Measurements from ENCODE around the gene INTS1. TPM values are rescaled to one million over a fixed set of nuclear protein-coding genes. Genes with fewer than 3 reads are reported as not detected.

INTS1 gene
- total and polyA plus RNA-seq, 2 of the 4 experiments (the other 2 are of a cell fraction) = 9.3 to 40.1 TPM

GRCh38 chr7:1424041-1424440 lies 80.1 kb downstream of the INTS1 start:
- Histone ChIP-seq H2AK5ac (ENCODE audit: low read depth, low read length) (no peak overlapping the region), H4K8ac (ENCODE audit: low read depth in 2 of 2, low read length in 2 of 2) (no peak overlapping the region), H4K20me1 (ENCODE audit: insufficient read depth, low read length) (no peaks in the 10 kb centered on the region), H3K18ac (ENCODE audit: low read depth, low read length) (no peak overlapping the region), H2BK120ac (ENCODE audit: low read depth, low read length) (no peak overlapping the region), H3K23ac (ENCODE audit: low read depth, low read length) (no peak overlapping the region), H4K5ac (ENCODE audit: low read depth, low read length) (no peak overlapping the region), H3K56ac (ENCODE audit: extremely low read depth, insufficient read depth, low read length) (no peak overlapping the region), H2BK5ac (ENCODE audit: low read depth, low read length, poor library complexity, severe bottlenecking) (no peak overlapping the region), H2BK20ac (ENCODE audit: low read depth, low read length) (no peak overlapping the region), H2AFZ (replicated peaks; ENCODE audit: low read length, poor library complexity) (no peak overlapping the region), H3K9me1 (ENCODE audit: insufficient read depth, low read length) (no peaks in the 10 kb centered on the region), H3K9me3 (ENCODE audit: control insufficient read depth, insufficient read depth, low read length) (peaks cover 2% of the 10 kb centered on the region; the same call in 1 of the 2 replicates), H2AK9ac (replicated peaks; ENCODE audit: low read depth, low read length, poor library complexity) (no peak overlapping the region), H3K27ac (ENCODE audit: insufficient read depth, low read length) (no peak overlapping the region), H3K79me1 (ENCODE audit: low read depth in 1 of 2, low read length in 2 of 2) (no peaks in the 10 kb centered on the region), H4K91ac (ENCODE audit: insufficient read depth, low read depth, low read length) (no peak overlapping the region), H3K4me1 (ENCODE audit: control insufficient read depth, insufficient read depth, low read length) (no peaks in the 10 kb centered on the region), H2BK15ac (ENCODE audit: low read depth, low read length) (no peak overlapping the region), H3K4ac (ENCODE audit: low read depth, low read length) (no peak overlapping the region), H3K14ac (replicated peaks; ENCODE audit: low read depth, low read length) (no peak overlapping the region), H3K36me3 (ENCODE audit: control insufficient read depth, insufficient read depth, low read length) (no peaks in the 10 kb centered on the region), H3K4me3 (ENCODE audit: insufficient read depth, low read depth, low read length) (no peak overlapping the region), H3K4me2 (ENCODE audit: low read depth, low read length) (no peak overlapping the region), H3K27me3 (ENCODE audit: control insufficient read depth, insufficient read depth, low read length) (peaks cover 33% of the 10 kb centered on the region), H3K9ac (ENCODE audit: low read depth, low read length) (no peak overlapping the region)
- no peak for DNase-seq
- ATAC-seq (ENCODE audit: low read depth) = no peak
- TF ChIP-seq POLR2A (IDR thresholded peaks at IDR 0.05; ENCODE audit: low read depth, low read length) (no peak), SMC3 (IDR thresholded peaks at IDR 0.05; ENCODE audit: low read depth, low read length) (no peak), RFX5 (IDR thresholded peaks at IDR 0.05; ENCODE audit: low read depth, low read length) (no peak), RAD21 (IDR thresholded peaks at IDR 0.05; ENCODE audit: low read length) (no peak), FOS (IDR thresholded peaks at IDR 0.05; ENCODE audit: low read depth, low read length) (no peak), CHD1 (IDR thresholded peaks at IDR 0.05; ENCODE audit: low read depth, low read length) (no peak), MAZ (IDR thresholded peaks at IDR 0.05; ENCODE audit: borderline replicate concordance, low read depth, low read length) (no peak), NFE2L2 (IDR thresholded peaks at IDR 0.05; ENCODE audit: low read depth, low read length) (no peak), CEBPB (IDR thresholded peaks at IDR 0.05; ENCODE audit: low read depth, low read length) (no peak), RCOR1 (IDR thresholded peaks at IDR 0.05; ENCODE audit: insufficient replicate concordance, low read length) (no peak), BHLHE40 (IDR thresholded peaks at IDR 0.05; ENCODE audit: low read depth, low read length) (no peak), USF2 (IDR thresholded peaks at IDR 0.05; ENCODE audit: low read depth, low read length) (no peak), MXI1 (IDR thresholded peaks at IDR 0.05; ENCODE audit: borderline replicate concordance, low read depth, low read length) (no peak), ELK1 (IDR thresholded peaks at IDR 0.05; ENCODE audit: borderline replicate concordance, low read depth, low read length) (no peak), MAFK (IDR thresholded peaks at IDR 0.05; ENCODE audit: low read depth, low read length) (no peak)
- TF ChIP-seq, protein P1, sequence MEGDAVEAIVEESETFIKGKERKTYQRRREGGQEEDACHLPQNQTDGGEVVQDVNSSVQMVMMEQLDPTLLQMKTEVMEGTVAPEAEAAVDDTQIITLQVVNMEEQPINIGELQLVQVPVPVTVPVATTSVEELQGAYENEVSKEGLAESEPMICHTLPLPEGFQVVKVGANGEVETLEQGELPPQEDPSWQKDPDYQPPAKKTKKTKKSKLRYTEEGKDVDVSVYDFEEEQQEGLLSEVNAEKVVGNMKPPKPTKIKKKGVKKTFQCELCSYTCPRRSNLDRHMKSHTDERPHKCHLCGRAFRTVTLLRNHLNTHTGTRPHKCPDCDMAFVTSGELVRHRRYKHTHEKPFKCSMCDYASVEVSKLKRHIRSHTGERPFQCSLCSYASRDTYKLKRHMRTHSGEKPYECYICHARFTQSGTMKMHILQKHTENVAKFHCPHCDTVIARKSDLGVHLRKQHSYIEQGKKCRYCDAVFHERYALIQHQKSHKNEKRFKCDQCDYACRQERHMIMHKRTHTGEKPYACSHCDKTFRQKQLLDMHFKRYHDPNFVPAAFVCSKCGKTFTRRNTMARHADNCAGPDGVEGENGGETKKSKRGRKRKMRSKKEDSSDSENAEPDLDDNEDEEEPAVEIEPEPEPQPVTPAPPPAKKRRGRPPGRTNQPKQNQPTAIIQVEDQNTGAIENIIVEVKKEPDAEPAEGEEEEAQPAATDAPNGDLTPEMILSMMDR (conservative IDR thresholded peaks at IDR 0.05; ENCODE audit: low read depth, low read length) = no peak
- BruUV-seq (replicated peaks) = no TSS peak
- ChIA-PET CTCF (no interaction called here), POLR2A (ENCODE audit: unreplicated experiment) (no interaction called here)
- dilution Hi-C loops (cut with HindIII; ENCODE audit: low sequenced_read_pairs, unreplicated experiment) (no loop called here), intact Hi-C loops (cut with micrococcal nuclease) (no loop called here), in situ Hi-C loops (cut with MboI; ENCODE audit: low sequenced_read_pairs) (no loop called here)
- 57% methylated on average over 6 of the region's 12 CpGs; no CpG with 5 or more reads in 1 of the 2 experiments for WGBS, 2 experiments (ENCODE audit: extremely low coverage in 2 of 2, insufficient read length in 1 of 2)

Measured in IMR-90 (cell line).